Activated naive CD4-positive, alpha-beta T cell (primary cell): Measurements from ENCODE around the gene BPIFB6.

ENCODE experiments used
- DNase-seq, 4 experiments: peaks; one replicate each; lab custom pipeline; 2025; lab: John Stamatoyannopoulos, UW

The BPIFB6 gene

GRCh38 chr20:33016581-33017109, 14.8 kb upstream of the BPIFB6 start:
- DNase-seq = no peak

GRCh38 chr20:33017542-33017941, 13.9 kb upstream of the BPIFB6 start:
- DNase-seq = no peak

GRCh38 chr20:33018169-33018931, 13.1 kb upstream of the BPIFB6 start:
- no peak for DNase-seq

- no peak for DNase-seq
Measured at GRCh38 chr20:33019465-33020277, 11.8 kb upstream of the BPIFB6 start.

- no peak for DNase-seq
Measured at GRCh38 chr20:33020278-33021161, 10.9 kb upstream of the BPIFB6 start.

- no peak for DNase-seq
Measured at GRCh38 chr20:33021879-33022278, 9.6 kb upstream of the BPIFB6 start.

- DNase-seq = no peak
Measured at GRCh38 chr20:33022289-33022688, 9.2 kb upstream of the BPIFB6 start.

- DNase-seq = no peak
Measured at GRCh38 chr20:33022694-33023438, 8.6 kb upstream of the BPIFB6 start.

GRCh38 chr20:33023439-33024242, 7.8 kb upstream of the BPIFB6 start:
- no peak for DNase-seq

GRCh38 chr20:33024243-33024560, 7.2 kb upstream of the BPIFB6 start:
- DNase-seq = no peak

- DNase-seq = no peak
Measured at GRCh38 chr20:33024609-33025317, 6.7 kb upstream of the BPIFB6 start.

- no peak for DNase-seq
Measured at GRCh38 chr20:33025318-33025876, 6.1 kb upstream of the BPIFB6 start.

- no peak for DNase-seq
Measured at GRCh38 chr20:33026072-33026778, 5.2 kb upstream of the BPIFB6 start.

- no peak for DNase-seq
Measured at GRCh38 chr20:33026779-33027759, 4.4 kb upstream of the BPIFB6 start.

GRCh38 chr20:33027769-33028751, 3.4 kb upstream of the BPIFB6 start:
- DNase-seq = no peak

GRCh38 chr20:33028875-33029274, 2.6 kb upstream of the BPIFB6 start:
- DNase-seq = no peak

- no peak for DNase-seq
Measured at GRCh38 chr20:33030076-33030475, 1.4 kb upstream of the BPIFB6 start.
